ACHN (cell line): ENCODE results near the gene NLRP6.
"Not testable (repeated sequence)": the region's sequence is repeated elsewhere in the genome, so short reads cannot be mapped to it uniquely, and the experiment has no call there.

Experiments
- DNase-seq: peaks from one replicate; pipeline ENCODE4 v3.0.0-alpha.2; 2015
- in situ Hi-C: cut with HindIII; loops from 2 replicates; pipeline ENCODE4 v1.10.0; 2017; ENCODE audit warnings: low sequenced_read_pairs, low pct_ligation_motif_present, low pct_unique_long_range_greater_than_20kb

NLRP6 gene

DNA sequence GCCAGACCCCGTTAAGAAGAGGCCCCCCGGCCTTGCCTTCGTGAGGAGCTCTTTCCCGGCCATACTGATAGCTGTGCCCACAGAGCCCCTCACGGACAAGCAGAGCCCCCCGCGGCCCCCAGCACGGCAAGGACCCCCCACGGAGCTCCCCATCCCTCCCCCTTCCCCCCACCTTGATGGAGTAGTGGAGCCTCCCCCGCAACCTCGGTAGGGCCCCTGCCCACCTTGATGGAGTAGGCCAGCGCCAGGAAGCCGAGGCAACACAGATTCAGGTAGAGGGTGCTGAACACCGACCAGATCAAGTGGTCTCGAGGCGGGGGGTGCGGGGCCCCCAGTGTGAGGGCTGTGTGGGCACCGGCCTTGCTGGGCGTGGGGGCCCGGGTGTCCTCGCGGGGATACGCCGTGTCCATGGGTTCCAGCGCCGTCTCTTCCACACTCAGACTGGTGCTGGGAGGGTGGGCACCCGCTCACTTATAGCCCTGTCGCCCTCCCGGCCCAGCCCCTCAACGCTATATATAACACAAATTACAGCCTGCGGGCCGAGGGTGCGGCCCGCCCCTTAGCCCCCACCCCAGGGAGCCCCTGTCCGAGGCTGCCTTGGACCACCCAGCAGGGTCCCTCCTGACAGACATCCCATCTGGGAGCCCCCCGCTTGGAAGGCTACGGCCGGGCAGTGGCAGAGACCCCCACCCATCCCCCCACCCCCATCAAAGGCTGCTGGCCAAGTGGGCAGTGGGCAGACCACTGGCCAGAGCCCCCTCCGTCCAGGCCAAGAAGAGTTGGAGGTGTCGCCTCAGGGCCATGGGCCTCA is 21.1 kb downstream of the NLRP6 start, which contains the start of gene IFITM5:
Gene IFITM5, minus strand, starts transcription at position 446 of the 811 bp plus-strand sequence. Its CDS starts 36 bp downstream, at position 410.
- no peak for DNase-seq
- in situ Hi-C loops: no loop called here

DNA sequence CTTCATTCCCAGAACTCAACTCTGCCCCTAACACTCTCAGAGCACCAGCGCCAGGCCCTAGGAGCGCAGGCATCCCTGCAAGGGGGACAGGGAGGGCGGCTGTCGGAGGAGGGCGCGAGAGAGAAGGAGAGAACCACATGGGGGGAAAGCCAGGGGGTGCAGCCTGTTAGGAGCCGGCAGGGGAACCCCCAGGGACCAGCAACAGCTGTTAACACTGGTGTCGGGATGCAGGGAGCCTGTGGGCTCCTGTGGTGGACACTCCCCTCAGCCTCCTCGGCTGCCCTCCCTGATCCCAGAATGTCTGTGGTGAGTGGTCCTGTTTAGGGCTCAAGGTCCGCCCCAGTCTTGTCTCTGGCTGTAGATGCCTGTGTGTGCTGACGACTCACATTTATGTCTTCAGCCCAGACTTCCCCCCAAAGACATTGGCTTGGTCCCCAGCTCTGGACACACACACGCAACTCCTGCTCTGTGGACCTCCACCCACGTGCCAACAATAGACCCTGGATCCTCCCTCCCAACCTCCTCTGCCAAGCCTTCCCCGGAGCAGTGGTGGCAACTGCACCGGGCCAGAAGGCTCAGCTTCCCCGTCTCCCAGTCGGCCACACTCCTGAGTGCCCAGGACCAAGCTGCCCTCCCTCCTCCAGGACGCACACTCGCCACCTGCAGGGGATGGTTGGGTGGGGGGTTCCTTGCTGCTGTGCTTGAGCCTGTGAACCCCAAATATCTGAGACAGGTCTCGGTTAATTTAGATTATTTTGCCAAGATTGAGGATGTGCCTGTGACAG is 21.9 kb downstream of the NLRP6 start:
- in situ Hi-C loops: no loop called here
- DNase-seq: no peak

DNA sequence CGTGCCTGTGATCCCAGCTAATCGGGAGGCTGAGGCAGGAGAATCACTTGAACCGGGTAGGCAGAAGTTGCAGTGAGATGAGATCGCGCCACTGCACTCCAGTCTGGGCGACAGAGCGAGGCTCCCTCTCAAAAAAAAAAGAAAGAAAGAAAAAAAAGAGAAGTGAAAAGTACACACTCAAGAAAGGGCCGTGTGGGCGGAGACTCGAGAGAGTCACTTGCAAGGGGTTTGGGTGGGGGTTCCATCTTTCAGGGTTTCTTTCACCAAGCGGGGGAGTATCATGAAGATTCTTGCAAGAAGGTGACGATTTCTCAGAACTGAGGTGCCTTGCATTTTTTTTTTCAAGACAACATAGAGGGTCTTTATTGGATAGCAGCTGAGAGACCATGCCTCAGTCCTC is 25.2 kb downstream of the NLRP6 start:
- in situ Hi-C loops: no loop called here
- DNase-seq: no peak

DNA sequence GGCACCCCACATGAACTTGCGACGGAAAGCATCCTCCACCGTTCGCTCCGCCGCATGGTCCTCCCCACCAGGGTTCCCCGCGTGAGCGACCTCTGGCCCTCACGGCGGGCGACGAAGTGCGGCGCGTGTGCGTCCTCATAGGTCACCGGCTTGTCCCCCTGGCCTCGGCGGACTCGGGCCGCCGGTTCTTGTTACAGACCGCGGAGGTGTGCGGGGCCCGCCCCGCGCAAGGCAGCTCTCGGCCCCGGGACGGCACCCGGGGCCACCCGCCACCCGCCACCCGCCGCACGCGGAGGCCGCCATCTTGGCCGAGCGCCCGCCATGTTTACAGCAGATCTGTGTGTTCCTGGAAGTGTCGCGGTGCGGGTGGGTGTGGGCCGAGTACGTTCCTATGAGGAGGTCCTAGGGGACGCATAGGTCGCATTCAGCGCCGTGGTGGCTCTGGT is 25.9 kb downstream of the NLRP6 start:
- no peak for DNase-seq
- in situ Hi-C loops: no loop called here

DNA sequence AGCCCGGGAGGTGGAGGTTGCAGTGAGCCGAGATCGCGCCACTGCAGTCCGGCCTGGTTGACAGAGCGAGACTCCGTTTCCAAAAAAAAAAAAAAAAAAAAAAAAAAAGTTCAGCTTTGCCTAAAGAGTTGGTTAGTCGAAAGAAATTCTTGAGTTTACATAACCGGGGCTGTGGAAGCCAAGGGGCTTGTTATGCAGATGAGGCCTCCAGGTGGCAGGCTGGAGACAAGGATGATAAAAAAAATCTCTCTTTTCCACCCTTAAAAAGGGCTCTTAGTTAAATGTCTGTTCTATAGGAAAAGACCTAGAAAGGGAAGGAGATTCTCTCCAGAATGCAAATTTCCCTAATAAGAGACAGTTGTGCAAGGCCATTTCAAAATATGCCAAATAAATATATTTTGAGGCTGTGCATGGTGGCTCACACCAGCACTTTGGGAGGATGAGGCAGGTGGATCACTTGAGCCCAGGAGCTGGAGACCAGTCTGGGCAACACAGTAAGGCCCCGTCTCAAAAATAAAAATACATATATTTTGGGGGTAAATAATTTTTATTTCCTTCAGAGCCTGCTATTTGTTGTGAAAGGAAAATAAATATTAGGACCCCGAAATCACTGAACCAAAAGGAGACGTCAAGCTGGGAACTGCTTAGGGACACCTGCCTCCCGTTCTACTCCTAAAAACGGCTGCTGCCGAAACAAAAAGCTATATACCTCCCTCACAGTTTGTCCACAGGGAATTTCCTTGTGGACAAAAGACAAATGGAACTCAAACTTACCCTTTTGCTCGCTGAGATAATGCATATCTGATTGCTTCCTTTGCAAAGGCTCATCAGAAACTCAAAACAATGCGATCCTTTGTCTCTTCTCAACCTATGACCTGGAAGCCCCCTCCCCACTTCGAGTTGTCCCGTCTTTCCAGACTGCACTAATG is 27.0 kb downstream of the NLRP6 start:
- peak; percentile 57 for DNase-seq
- in situ Hi-C loops: no loop called here

DNA sequence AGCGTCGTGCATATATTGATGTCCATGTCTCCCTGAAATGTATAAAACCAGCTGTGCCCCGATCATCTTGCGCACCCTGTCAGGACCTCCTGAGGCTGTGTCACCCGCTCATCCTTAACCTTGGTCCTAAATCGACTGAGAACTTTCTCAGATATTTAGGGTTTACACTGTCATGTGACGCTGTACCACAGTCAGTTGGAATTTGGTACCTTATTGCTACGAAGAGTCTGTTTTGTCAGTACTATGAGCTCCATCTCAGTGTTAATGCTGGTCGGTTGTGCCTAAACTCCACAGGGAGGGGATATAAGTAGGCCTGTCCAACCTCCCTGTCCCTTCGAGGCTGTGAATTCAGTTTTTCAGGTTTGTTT is 27.6 kb downstream of the NLRP6 start:
- in situ Hi-C loops: no loop called here
- DNase-seq: no peak

DNA sequence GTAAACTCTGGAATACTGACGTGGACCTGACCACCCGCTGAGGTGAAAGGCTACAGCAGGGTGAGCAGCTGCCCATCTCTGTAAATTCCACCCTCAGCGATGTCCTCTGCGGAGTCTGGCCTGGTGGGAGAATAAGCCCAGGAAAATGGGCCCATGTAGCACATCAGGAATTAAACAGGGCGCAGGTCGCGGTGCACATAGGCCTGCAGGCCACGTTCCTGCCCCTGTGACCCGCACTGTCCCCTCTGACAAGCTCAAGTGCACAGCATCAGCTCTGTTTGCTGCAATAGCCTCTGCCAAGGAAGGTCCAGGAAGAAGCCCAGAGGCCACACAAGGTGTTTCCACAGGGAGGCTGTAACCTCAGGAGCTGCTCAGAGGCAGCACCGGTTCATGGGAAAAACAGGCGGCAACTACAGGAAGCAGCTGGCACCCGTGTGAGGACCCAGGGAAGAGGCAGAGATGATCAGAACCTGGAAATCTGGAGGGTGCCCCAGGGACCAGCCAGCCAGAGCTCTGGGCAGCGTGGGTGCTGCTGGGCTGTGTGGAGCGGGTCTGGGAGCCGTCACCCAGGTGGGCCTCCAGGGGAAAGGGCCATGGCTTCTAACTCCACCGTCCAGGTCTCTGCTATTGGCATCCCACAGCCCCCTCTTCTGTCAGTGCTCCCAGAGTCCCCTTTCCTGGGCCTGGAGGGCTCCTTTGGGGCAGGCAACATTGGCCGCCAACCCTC is 28.6 kb downstream of the NLRP6 start:
- DNase-seq: no peak
- in situ Hi-C loops: no loop called here

DNA sequence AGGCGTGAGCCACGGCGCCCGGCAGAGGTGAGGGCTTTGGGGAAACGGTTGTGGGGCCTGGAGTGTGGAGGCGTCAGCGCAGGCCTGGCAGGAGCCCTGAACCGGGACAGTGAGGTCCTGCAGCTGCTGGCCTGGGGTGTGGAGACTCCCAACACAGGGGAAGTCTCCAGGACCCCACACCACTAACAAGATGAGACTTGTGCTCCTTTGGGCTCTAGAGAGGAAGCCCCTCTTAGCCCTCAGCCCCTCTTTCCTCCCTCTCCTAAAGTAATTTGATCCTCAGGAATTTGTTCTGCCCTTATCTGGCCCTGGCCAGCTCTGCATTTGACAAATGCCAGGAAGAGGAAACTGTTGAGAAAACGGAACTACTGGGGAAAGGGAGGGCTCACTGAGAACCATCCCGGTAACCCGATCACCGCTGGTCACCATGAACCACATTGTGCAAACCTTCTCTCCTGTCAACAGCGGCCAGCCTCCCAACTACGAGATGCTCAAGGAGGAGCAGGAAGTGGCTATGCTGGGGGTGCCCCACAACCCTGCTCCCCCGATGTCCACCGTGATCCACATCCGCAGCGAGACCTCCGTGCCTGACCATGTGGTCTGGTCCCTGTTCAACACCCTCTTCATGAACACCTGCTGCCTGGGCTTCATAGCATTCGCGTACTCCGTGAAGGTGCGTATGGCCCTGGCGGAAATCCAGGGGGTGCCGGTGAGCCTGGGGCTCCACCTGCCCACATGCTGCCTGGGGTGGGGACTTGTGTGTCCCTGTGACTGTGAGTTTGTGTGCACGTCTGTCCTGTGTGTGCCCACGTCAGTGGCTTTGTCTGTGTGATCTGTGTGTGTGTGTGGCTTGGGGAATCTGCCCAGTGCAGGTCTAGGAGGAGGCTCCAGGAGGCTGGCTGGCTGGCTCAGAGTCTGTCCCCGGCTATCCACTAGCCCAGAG is 29.8 kb downstream of the NLRP6 start, which contains the start of gene IFITM2:
Gene IFITM2, plus strand, starts transcription at position 51 of the 943 bp plus-strand sequence. Its CDS starts 377 bp downstream, at position 428.
- DNase-seq: peak; percentile 58
- in situ Hi-C loops: not testable (repeated sequence)

DNA sequence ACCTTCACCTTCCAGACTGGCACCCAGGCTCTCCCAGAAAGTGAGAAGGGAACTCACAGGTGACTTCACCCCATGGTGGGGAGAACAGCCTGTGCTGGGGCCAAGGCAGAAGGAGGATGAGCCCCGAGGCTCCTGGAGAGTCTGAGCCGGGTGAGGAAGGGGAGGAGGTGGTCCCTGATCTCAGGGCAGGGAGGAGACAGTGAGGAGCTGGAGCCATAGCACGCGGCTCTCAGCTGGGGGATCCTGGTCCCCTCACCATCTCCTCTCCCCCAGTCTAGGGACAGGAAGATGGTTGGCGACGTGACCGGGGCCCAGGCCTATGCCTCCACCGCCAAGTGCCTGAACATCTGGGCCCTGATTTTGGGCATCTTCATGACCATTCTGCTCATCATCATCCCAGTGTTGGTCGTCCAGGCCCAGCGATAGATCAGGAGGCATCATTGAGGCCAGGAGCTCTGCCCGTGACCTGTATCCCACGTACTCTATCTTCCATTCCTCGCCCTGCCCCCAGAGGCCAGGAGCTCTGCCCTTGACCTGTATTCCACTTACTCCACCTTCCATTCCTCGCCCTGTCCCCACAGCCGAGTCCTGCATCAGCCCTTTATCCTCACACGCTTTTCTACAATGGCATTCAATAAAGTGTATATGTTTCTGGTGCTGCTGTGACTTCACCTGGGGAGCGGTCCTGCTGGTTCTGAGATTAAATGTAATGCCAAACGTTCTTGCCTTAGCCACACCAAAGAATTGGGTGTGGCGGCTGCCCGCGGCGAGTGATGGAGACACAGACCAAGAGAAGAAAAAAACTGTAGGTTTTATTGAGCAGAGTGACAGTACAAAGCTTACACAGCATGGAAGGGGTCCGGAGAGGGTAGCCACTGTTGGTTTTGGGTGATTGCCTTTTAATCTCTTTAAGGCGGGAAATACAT is 30.8 kb downstream of the NLRP6 start:
- DNase-seq, in situ Hi-C loops: not testable (repeated sequence)

DNA sequence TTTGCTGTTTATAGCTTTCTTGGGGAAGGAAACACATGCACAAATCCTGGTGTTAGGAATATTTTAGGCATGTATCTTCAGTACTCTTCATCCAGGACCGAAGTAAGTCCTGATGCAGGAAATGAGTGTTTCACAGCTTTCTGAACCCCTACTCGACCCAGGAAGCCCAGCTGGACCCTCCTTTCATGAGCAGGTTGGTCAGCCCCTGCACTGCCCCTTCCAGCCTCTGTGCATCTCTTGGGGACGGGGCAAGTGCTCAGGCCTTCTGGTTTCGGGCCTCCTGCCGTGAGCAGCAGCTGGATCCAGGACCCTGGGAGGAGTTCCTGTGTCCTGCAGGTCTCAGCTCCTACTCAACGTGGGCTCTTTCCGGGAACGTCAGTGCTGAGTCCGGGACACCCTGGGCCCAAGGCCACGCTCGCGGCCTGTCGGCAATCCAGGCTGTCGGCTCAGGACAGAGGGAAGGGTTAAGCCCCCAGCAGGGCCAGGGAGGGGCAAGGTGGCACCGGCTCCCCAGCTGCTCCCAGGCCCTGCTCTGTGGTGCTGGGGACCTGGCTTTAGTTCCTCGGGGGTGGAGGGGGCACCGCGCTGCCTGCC is 31.9 kb downstream of the NLRP6 start:
- peak; percentile 8 for DNase-seq
- in situ Hi-C loops: not testable (repeated sequence)

DNA sequence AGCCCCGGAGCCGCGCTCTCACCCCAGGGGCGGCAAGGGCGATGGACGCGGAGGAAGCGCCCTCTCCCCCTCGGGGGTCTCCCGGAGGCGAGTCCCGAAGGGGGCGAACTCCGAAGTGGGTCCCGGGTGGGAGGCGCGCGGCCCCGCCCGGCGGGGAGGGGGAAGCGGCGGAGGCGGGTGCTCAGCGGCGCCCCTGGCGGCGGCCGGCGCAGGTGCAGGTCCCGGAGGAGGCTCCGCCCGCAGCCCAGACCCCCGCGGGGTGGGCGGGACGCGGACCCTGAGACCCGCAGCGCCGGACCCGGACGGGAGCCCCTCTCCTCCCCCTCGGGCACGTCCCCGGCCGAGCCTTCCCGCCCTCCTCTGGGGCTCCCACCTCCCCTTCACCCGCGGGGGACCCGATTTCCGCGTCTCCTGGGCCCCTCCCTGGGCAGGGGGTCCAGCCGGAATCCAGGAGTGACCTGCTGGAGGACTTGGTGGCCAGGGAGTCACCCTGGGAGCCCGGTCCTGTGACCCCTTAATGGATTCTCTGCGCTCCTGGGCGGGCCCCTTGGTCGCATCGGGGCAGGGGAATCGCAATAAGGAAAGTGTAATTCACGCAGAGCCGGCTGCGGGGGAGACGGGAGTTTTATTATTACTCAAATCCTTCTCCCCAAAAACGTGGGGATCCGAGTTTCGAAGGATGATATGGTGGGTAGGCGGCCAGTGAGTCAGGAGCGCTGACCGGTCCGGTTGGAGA is 33.0 kb downstream of the NLRP6 start:
- DNase-seq, in situ Hi-C loops: not testable (repeated sequence)

DNA sequence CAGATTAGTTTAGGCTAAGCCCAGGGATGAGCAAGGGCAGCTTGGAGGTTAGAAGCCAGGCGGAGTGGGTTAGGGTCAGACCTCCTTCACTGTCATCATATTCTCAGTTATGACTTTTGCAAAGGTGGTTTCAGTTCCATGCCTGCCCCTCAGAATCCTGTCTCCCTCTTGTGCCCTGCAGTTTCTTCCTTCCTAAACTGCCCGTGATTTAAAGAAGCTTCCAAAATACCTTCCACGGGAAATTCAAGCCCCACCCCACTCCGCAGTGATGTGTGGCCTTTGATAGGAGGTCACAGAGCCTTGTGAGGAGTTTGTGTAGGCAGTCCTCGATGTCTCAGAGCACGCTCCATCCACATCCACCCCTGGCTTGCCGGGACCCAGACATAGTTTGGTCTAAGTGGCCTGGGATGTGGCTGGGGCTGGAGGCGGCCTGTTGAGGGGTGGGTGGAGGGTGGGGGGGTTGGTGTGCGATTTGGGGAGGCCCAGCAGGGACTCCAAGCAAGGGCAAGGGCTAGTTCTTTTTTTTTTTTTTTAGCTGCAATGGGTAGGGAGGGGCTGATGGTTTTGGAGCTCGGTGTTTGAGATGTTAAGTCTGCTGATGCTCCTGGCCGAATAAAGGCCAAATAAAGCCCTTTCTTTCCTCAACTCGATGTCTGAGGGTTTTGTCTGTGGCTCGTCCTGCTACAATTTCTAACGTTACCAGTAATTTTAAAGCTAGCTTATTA is 34.0 kb downstream of the NLRP6 start:
- in situ Hi-C loops: no loop called here
- no peak for DNase-seq

DNA sequence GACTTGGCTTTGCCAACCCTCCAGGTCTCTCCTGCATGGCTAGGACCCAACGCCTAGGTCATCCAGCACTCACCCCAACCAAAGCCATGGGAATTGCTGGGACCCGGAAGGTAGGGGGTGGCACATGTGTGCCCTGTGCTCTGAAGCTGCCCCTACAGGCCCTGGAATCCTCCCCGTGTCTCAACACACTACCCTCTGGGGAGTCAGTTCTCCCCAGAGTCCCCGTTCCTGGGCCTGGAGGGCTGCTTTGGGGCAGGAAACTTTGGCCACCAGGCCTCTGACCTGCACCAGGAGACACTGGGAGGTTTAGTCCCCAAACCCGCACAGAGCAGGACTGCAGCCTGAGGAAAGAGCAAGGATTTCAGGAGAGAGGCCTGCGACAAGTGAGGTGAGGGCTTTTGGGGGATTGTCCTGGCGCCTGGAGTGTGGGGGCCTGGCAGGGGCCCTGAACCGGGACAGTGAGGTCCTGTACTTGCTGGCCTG is 35.1 kb downstream of the NLRP6 start:
- no peak for DNase-seq
- in situ Hi-C loops: no loop called here

DNA sequence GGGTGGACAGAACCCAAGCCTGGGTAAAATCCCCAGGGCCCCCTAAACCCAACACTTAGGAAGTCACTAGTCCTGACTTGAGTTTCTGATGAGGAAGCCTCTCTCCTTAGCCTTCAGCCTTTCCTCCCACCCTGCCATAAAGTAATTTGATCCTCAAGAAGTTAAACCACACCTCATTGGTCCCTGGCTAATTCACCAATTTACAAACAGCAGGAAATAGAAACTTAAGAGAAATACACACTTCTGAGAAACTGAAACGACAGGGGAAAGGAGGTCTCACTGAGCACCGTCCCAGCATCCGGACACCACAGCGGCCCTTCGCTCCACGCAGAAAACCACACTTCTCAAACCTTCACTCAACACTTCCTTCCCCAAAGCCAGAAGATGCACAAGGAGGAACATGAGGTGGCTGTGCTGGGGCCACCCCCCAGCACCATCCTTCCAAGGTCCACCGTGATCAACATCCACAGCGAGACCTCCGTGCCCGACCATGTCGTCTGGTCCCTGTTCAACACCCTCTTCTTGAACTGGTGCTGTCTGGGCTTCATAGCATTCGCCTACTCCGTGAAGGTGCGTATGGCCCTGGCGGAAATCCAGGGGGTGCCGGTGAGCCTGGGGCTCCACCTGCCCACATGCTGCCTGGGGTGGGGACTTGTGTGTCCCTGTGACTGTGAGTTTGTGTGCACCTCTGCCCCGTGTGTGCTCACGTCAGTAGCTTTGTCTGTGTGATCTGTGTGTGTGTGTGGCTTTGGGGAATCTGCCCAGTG is 35.8 kb downstream of the NLRP6 start, which contains the start of gene IFITM1:
Gene IFITM1, plus strand, starts transcription at position 254 of the 767 bp plus-strand sequence. Its CDS starts 131 bp downstream, at position 385.
- no peak for DNase-seq
- in situ Hi-C loops: no loop called here
